LHCN-M2 (cell line): ENCODE data around the gene CCDC24. TPM values are rescaled to one million over a fixed set of nuclear protein-coding genes. Genes with fewer than 3 reads are reported as not detected.

Experiments
- DNase-seq: peaks from one replicate; pipeline ENCODE4 v3.0.0-alpha.2; 2012; ENCODE audit warnings: low read depth
- total RNA-seq: library from RNA; depleted of rRNA; stranded (reverse); fragments of >200 nt; gene quantifications from 2 replicates; pipeline ENCODE4 v1.2.3, GENCODE V29; 2014

The CCDC24 gene
- total RNA-seq, 1 experiment from 2014 or later = 5.2 TPM

DNA sequence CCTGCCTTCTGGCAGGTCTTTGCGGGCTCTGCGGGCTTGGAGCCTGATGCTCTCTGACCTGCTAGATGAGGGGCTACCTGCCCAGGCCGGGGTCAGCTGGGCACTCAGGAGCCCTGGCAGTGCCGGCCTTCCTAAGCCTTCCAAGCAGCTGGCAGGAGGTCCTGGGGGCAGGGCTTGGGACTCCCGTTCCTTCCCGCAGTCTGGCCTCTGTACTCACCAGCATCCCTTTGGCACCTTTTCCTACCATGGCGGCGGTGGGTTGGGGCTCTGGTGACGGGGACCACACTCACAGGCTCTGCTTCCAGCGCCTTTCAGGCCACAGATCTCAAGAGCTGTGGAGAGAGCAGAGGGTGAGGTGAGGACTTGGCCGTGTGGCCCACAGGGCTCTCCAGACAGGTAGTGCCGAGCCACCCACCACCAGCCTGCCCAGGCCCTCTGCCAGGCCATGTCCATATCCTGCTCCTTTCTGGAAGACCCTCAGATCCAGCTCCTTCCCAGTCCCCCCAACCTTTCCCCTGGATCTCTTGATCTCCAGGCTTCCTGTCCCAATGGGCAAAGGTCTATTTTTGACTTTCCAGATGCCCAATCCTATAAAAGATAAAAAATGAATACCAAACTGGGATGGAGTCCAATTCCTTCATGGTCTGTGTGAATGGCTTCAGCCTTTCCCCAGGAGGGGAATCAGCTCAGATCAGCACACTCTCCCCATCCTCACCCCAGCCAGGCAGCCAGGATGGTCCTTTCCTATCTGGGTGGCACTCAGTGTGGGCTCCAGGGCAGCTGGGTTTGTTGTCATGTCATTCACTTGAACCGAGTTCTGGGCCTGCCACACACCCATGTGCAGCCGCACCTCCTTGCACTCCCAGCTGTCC lies 32.9 kb downstream of the CCDC24 start:
- no peak for DNase-seq

DNA sequence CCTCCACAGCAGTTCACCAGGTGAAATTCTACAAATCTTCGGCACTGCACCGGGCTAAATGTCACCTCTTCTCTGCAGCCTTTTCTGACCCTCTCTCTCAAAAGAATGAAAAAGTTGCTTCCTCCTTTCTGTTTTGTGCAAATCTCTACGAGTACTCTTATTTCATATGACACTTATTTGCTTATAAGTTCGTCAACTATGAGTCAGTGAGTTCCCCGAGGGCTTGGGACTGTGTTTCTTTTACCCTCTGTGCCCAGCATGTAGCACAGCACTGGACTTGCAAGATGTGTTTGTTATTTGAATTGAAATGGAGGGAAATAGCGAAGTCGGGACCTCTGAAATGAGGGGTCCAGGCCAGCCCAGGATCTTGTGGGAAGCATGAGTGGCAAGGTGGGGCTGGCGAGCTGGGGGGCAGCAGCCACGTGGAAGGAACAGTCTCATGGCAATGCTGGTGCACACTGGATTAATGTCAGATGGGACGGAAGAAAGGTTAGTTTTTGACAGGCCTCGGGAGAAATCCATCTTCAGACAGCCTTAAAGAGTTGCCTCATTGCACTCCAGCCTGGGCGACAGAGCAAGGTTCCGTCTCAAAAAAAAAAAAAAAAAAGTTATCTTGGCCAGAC lies 33.6 kb downstream of the CCDC24 start:
- DNase-seq = no peak

DNA sequence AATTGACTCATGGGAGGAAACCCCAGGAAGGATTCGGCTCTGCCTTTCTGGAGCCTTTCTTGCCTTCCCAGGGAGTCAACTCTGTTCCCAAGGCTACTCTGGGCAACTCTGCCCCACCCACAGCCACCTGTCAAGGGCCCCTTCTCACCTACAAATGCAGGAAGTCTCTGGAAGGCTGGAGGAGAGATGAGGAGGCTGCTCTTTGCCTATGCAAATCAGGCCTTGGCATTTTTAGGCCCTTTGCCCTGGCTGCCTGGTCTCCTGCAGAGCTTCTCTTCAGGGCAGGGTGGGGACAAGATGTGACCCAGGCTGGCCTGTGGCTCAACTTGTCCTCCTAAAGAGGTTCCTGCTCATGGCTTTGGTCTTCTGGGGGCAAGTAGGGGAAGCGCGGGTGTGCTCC lies 34.4 kb downstream of the CCDC24 start:
- no peak for DNase-seq

DNA sequence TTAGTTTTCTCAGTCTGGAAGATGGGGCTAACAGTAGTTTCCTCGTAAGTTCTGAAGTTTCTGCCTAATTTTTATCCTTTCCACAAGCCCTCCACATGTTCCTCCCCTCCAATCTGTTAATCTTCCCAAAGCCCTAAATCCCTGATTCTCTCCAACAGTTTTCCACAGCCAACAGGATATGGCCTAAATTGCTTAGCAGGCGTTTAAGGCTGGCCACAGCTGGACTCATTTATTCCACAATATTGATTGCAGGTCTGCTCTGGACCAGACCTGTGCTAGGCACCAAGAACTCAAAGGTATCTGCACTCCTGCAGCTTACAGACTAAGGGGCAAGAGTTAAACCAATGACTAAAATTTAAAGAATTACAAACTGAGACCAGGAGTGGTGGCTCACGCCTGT lies 35.9 kb downstream of the CCDC24 start:
- no peak for DNase-seq

DNA sequence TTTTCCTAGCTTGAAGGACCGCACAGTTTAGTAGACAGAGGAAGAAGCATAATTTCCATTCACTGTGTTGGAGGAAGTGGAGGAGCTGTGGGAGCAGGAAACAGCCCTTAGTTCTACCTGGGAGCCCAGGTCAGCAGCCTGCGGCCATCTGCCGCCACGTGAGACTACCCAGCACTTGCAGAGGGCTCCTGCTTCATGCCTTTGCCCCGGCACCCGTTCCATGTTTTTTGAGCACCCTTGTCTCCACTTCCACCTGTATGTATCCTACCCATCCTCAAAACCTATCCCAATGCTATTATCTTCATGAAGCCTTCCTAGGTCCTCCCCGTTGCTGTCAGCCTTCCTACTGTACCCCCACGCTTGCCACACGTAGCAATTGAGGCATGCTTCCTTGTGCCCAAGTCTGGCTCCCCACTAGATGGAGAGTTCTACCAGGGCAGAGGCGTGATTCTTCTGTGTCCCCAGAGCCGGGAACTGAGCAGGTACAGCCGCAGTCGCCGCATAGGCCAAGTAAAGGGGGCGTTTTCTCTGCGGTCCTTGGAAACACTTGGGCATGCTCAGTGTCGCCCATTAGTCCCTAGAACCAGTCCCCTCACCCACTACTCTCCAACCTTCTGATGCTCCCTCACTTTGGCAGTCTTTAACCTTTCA lies 38.0 kb downstream of the CCDC24 start:
- no peak for DNase-seq

DNA sequence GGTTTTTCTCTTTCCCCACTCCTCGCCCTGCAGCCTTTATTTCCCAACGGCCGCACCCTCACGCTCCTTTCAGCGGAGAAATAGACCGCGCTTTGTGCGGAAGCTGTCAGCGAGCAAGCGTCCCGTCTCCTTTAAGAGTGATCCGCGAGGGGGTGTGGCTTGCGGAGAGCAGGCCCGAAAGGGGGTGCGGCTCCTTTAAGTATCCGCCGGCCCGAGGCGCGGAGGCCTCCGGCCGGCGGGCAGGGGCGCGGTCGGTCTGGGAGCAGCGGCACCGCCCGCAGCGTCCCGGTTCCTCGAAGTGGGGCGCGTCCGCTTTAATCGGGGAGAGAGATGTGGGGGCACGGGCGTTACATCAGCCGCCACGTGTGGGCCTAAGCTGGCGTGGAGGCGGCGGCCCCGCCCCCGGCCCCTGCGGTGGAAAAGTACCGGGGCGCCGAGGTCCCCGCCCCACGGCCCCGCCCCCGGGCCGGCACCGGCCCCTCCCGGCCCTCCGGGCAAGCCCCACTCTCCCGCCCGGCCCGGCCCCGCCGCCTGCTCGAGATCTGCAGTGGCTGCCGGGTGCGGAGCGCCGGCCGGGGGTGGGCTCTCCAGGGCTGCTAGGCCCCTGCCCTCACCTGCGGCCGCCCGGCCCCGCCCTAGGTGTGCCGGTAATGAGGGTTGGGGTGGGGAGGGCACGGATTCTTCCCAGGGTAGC lies 38.7 kb downstream of the CCDC24 start:
- DNase-seq = peak; percentile 80

DNA sequence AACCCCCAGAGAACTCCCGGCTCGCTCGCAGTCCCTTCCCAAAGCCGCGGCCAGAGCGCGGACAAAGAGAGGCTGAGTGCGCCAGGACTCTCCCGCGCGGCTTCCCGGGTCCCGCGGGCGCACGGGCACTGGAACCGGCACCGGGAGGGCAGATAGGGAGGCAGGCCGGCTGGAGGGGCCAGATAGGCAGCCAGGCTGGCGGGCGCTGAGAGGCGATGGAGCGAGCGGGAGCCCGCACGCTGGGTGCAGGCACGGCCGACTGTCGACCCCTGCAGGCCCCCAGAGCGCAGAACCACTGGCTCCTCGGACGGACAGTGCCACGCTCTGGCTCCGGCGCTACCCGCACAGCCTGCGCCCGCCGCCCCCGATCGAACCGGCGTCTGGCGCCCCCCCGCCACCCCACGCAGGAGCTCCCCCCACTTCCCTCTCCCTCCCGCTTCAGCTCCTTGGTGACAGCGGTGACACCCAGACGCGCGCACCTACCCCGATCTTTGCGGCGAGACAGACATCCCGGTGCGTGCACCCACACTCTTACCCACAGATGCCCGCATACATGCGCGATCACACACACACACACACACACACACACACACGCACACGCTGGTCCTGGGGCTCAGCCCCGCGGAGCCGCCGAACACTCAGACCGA lies 39.3 kb downstream of the CCDC24 start:
- DNase-seq = peak; percentile 31

DNA sequence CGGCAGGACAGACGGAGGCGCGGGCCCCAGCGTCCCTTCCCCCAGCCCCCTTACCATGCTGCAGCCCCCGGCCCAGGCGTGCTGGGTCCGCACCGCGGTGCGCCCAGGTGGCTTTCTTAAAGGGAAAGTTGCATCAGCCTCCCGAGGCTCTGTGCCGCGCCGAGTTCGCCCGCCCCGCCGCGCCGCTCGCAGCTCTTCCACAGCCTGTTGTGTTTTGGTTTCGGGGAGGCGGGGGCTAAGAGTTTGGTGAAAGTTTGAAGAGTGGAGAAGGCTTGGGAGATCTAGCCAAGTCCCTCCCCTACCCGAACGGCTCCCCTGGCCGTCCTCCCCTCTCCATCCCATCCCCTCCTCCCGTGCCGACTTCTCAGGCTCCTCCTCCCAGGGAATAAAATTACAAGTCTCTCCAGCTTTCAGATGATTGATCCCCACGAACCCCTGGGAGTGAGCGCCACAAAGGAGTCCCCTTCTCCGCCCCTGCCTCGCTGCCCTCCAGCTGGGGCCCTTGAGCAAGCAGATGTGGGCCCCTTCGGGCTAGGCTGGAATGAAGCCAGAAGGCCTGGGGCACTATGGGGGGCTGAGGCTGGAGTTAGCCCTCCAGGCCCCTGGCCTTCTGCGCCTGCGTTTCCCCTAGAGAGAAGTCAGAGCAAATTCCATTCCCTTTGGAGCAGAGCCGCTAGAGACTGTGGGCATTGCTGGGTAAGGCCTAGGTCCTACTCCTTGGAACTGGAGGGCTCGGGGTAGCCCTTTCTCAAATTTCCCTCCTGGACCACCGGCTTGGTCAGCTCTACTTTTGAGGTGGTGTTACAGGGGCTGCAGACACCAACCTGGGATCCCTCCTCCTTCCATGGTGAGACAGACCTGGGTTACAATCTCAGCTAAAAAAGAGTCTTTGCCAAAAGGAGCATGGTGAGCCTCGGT lies 40.1 kb downstream of the CCDC24 start, which contains the start of gene SLC6A9:
TSS of gene SLC6A9 (minus strand) at position 211 of the 918 bp plus-strand sequence. CDS start 7,185 bp downstream, outside the sequence.
- DNase-seq = no peak

DNA sequence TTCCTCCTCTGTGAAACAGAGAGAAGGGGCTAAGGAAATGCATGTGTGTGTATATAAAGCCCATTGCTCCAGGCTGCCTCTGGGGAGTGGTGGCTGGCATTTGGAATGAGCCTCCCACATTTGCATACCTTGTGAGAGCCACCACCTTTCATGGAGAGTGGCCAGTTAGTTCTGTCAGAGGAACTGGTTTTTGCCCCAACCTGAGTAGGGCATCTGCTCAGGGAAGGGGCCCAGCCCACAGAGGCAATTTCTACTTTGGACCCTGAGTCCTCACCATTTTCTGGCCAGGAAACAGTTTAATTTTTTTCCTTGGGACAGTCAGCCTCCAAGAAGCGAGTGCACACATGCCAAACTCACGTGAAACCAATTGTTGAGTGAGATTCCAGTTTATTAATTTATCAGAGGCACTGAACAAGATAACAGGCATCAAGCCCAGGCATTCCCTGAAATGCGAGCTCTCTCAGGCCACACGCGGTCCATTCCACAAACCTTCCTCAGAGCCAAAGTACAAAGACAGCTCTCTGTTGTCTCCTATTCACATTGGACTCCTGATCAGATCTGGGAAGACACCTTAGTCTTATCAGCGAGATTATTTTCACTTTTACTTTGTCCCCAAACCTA lies 40.9 kb downstream of the CCDC24 start:
- no peak for DNase-seq

DNA sequence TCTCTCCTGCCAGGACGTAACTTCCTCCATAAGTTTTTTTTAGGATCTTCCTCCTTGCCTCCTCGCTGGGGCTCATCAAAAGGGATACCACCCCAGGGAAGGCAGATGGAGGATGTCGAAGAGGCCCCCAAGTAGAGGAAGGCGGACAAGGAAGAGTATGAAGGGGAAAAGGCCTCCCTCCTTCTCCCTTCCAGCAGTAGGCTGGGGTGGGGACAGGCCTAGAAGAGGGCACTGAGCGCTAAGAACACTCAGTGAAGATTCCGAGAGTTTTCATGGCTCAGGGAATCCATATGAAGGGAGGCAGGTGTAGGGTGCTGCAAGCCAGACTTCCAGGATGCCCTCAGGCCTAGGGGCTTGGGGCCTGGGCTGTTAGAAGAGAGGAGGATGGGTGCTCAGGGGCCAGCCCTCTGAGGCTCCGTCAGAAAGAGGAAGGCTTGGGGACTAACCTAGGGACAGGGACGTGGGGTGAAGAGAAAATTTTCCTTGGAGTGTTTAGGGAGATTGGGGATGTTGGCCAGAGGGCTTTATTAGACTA lies 41.7 kb downstream of the CCDC24 start:
- DNase-seq = no peak

DNA sequence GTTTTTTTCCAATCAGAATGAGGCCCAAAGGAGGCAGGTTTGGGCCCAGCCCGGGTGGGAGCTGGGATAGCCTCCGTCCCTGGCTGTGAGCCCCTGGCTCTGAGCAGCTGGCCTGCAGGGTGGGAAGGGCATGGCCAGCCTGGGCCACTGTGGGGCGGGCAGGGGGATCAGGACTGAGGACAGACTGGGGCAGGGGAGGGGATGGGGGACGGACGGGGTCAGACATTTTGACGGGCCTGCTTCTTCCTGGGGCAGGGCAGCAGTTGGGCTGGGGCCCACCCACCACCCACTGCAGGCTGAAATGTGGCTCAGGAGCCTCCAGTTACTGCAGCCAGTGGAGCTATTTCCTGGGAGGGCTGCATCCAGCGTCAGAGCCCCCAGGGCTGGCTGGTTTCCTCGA lies 42.4 kb downstream of the CCDC24 start:
- DNase-seq = no peak

DNA sequence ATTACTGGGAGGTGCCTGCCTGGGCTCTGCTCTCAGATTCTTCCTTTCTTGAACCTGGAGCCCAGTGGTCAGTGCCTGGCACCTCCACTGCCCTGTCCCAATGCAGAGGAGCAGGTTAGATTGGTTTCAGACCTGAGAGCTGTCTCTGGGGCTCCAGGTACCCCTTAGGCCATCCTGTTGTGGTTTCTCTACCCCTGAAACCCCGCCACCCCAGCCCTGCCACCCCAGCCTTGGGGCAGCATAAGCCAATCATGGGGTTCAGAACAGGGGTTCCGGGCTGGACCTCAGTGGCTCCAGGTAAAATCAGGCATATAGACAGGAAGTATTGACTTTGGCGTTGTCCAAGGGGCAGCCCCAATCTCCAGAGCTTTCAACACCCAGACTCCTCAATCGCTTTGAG lies 43.0 kb downstream of the CCDC24 start:
- DNase-seq = no peak

DNA sequence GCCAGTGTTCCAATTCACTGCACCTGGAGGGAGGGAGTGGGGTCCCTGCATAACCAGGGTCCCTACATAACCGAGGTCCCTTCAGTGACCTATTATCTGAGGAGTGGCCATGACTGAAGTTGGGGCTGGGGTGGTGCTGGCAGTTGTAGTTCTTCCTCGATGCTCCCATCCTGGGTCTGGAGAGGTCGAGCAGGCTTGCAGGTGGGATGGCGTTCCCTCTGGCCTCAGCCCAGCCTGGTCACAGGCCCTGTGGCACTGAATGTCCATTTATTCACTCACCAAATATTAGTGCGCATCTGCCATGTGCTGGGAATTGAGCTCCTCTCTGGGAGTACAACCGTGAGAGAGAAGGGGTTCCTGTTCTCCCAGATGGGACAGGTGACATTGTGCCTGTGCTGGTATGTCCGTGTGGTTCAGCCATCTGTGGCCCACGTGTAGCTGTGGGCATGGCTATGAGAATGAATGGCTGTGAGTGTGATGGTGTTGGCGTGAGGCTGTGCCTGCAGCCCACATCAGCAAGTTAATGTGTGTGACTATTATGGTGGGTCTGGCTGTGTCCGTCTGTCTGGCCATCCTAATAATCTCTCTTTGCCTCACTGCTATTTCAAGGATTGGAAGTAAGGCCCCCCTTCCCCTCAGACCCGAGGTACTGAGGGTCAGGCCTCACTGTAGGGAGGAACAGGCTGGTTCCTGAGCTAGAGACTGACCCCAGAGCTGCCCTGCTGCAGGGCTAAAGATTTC lies 43.7 kb downstream of the CCDC24 start:
- no peak for DNase-seq

DNA sequence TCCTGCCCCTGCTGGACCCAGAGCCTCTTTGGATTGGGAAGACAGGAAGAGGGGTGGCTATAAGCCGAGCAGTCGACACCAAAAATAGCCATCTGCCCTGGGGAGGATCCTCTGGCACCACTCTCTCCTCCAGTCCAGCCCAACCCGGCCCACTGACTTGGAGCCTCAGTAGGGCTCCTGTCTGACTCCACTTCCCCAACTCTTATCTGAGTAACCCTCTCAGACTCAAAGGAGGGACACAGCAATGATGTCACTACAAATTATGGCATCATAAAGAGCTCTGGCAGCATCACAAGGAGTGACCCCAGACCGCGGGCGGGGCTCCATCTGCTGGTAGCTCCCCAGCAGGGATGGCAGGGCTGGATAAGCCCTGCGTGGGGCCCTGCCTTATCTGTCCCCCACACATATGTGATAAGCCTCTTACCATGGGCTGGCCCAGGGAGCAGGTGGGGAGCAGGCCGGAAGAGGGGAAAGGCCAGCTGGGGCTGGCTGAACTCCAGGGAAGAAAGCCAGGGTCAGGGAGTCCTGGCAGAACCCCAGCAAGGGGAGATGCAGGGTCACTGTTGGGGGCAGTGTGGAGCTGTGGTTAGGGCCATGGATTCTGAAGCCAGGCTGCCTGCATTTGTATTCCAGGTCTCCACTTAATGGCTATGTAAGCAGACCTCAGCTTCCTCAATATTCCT lies 44.5 kb downstream of the CCDC24 start:
- DNase-seq = no peak

DNA sequence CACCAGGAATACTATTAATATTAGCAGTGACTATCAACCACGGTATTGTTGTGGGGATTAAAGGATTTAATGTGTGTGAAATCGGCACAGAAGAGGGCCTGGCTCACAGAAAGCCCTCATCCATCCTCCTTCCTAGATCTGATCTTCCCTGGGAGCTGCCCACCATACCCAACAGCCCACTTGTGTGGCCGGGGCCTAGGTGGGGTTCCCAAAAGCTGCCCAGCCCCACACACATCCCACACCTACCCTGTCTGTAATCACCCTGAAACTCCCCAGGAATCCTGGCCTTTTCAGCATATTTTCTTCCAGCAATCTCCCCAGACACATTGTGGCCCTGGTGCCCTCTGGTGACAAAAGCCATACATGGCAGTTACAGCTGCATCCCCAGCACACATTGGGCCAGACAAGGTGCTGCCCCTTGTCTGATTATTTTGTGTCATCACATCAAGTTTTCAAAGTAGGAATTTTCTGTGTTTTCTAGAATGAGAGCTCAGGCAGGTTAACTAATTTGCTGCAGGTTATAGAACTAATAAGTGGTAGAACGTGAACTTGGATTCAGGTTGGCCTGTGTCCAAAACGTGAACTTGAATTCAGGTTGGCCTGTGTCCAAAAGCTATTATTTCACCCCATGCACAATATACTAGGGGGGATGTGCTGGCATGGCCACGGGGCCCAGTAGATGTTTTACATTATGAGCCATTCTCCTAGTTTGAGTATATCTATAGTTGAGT lies 45.2 kb downstream of the CCDC24 start:
- peak; percentile 63 for DNase-seq

DNA sequence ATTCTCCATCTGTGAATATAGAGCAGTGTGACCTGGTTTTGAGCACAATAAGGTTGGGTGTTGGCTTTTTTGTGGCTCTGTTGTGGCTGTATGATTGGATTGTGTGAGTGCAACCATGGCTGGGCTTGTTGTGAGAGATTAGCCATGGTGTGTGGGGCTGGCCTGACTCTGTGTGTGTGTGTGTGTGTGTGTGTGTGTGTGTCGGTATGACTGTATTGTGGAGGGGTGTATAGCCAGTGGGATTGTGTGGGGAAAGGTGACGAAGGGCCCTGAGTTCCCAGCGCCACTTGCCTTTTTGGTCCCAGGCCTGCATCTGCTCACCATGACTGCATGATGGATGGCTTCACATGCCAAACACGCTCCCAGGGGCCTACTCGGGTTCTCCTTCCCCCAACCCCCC lies 45.8 kb downstream of the CCDC24 start:
- no peak for DNase-seq

DNA sequence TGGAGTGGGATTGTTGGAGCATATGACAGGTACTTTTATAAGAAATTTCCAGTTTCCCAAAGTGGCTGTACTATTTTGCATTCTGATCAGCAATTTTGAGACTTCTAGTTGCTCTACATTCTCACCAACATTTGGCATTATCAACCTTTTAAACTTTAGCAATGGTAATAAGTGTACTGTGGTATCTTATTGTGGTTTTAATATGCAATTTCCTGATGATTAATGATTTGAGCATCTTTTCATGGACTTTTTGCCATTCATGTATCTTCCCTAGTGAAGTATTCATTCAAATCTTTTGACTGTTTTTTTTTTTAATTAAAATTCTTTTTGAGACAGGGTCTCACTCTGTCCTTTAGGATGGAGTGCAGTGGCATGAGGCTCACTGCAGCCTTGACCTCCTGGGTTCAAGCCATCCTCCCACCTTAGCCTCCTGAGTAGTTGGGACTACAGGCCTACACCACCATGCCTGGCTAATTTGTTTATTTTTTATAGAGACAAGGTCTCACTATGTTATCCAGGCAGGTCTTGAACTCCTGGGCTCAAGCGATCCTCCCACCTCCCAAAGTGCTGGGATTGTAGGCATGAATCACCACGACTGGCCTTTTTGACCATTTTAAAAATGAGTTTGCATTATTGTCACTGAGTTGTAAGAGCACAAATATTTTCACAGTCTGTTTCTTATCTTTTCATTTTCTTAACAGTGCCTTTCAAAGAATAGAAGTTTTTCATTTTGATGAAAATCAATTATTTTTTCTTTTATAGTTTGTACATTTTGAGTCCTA lies 47.7 kb downstream of the CCDC24 start:
- DNase-seq = peak; percentile 66
